OCI-LY3 (cell line): ENCODE data around the gene FBXL13.
"Not testable (repeated sequence)": the region's sequence is repeated elsewhere in the genome, so short reads cannot be mapped to it uniquely, and the experiment has no call there.

Source experiments
- H2AFZ ChIP-seq: fragments of 200-600, 300-600 bp; shearing (Covaris generic); 2 replicates; pipeline ENCODE4 v1.6.0; 2014; ENCODE audit warnings: antibody characterized with exemption, low read depth, low read length
- H3K27ac ChIP-seq: fragments of 200-600, 300-600 bp; sonication (generic); 2 replicates; pipeline ENCODE4 v1.5.1; 2014; ENCODE audit warnings: mild to moderate bottlenecking, low read length, moderate library complexity, mixed read lengths
- H3K27me3 ChIP-seq: fragments of 200-600, 300-600 bp; sonication (generic); 2 replicates; pipeline ENCODE4 v1.6.1; 2014; ENCODE audit warnings: low read depth, low read length, mixed read lengths
- H3K36me3 ChIP-seq: fragments of 200-600, 300-600 bp; sonication (generic); replicated peaks from 2 replicates; pipeline ENCODE3; 2014; ENCODE audit warnings: low read depth, low read length, mixed read lengths
- H3K4me1 ChIP-seq: fragments of 300-600, 200-600 bp; sonication (generic); 2 replicates; pipeline ENCODE4 v1.6.1; 2014; ENCODE audit warnings: low read length, mixed read lengths
- H3K4me2 ChIP-seq: fragments of 200-600, 300-600 bp; sonication (generic); 2 replicates; pipeline ENCODE4 v1.6.1; 2014; ENCODE audit warnings: low read length, mixed read lengths
- H3K4me3 ChIP-seq: fragments of 300-600, 200-600 bp; sonication (generic); 2 replicates; pipeline ENCODE4 v1.5.1; 2014; ENCODE audit warnings: antibody characterized with exemption, mild to moderate bottlenecking, low read length, moderate library complexity
- H3K79me2 ChIP-seq: fragments of 300-600, 200-600 bp; shearing (Covaris generic); 2 replicates; pipeline ENCODE4 v1.6.1; 2014; ENCODE audit warnings: mild to moderate bottlenecking, low read length, mixed read lengths
- H3K9ac ChIP-seq: fragments of 300-600, 200-600 bp; shearing (Covaris generic); 2 replicates; pipeline ENCODE4 v1.6.0; 2014; ENCODE audit warnings: mild to moderate bottlenecking, low read length, moderate library complexity
- H3K9me3 ChIP-seq: fragments of 200-600, 300-600 bp; shearing (Covaris generic); 2 replicates; pipeline ENCODE4 v1.6.1; 2014; ENCODE audit warnings: low read length, mixed read lengths; ENCODE audit not compliant: insufficient read depth
- H4K20me1 ChIP-seq: fragments of 200-600, 300-600 bp; sonication (generic); 2 replicates; pipeline ENCODE4 v1.6.1; 2016; ENCODE audit warnings: low read length, mixed read lengths; ENCODE audit not compliant: insufficient read depth
- EZH2phosphoT487 ChIP-seq: fragments of 200-600 bp; shearing (Covaris generic); IDR thresholded peaks from 2 replicates; pipeline ENCODE4 v1.6.1; 2018; ENCODE audit warnings: antibody characterized with exemption, mixed run types, low read depth
- TF ChIP-seq, protein P1 (sequence below): fragments of 200-600, 300-600 bp; sonication (generic); IDR thresholded peaks from 2 replicates; pipeline ENCODE4 v1.5.1; 2014; ENCODE audit warnings: antibody characterized with exemption, low read length, low read depth

FBXL13 gene

DNA sequence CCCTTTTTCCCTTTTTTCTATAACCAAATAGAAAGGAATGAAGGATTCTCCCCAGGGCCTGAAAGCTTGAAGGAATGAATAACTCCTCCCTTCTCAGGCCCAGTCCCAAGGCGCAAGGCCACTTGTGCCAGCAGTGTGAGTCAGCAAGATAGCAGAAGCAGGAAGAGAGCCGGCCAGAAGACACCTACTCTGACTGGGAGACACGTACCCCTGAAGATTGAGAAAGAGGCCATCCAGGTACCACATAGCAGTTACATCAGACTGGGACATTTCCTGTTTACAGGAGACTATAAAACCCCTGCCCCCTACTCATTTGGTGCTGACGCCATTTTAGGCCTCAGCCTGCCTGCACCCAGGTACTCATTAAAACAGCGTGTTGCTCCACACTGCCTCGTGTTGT, 96.3 kb downstream of the FBXL13 start:
- H3K27me3 ChIP-seq: no peaks in the 10 kb centered on the region
- no peak for TF ChIP-seq EZH2phosphoT487
- TF ChIP-seq, protein P1, sequence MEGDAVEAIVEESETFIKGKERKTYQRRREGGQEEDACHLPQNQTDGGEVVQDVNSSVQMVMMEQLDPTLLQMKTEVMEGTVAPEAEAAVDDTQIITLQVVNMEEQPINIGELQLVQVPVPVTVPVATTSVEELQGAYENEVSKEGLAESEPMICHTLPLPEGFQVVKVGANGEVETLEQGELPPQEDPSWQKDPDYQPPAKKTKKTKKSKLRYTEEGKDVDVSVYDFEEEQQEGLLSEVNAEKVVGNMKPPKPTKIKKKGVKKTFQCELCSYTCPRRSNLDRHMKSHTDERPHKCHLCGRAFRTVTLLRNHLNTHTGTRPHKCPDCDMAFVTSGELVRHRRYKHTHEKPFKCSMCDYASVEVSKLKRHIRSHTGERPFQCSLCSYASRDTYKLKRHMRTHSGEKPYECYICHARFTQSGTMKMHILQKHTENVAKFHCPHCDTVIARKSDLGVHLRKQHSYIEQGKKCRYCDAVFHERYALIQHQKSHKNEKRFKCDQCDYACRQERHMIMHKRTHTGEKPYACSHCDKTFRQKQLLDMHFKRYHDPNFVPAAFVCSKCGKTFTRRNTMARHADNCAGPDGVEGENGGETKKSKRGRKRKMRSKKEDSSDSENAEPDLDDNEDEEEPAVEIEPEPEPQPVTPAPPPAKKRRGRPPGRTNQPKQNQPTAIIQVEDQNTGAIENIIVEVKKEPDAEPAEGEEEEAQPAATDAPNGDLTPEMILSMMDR: no peak
- no peaks in the 10 kb centered on the region for H3K36me3 ChIP-seq
- H3K27ac ChIP-seq: no peak overlapping the region
- no peaks in the 10 kb centered on the region for H4K20me1 ChIP-seq
- H3K4me1 ChIP-seq: no peaks in the 10 kb centered on the region
- H3K9me3 ChIP-seq: no peaks in the 10 kb centered on the region
- H2AFZ ChIP-seq: no peak overlapping the region
- H3K79me2 ChIP-seq: no peaks in the 10 kb centered on the region
- no peak overlapping the region for H3K4me3 ChIP-seq
- no peak overlapping the region for H3K4me2 ChIP-seq
- H3K9ac ChIP-seq: no peak overlapping the region

DNA sequence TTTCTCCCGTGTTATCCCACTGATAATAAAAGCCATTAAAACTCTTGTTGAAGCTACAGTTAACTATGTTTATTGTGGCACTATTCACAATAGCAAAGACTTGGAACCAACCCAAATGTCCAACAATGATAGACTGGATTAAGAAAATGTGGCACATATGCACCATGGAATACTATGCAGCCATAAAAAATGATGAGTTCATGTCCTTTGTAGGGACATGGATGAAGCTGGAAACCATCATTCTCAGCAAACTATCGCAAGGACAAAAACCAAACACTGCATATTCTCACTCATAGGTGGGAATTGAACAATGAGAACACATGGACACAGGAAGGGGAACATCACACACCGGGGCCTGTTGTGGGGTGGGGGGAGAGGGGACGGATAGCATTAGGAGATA, 97.0 kb downstream of the FBXL13 start:
- H3K9me3 ChIP-seq, H2AFZ ChIP-seq, H3K36me3 ChIP-seq, H3K27ac ChIP-seq, H3K9ac ChIP-seq, H3K4me3 ChIP-seq, H3K27me3 ChIP-seq, H3K79me2 ChIP-seq, H3K4me1 ChIP-seq, H3K4me2 ChIP-seq, H4K20me1 ChIP-seq: not testable (repeated sequence)

GRCh38 chr7:102976493-102976892, 98.1 kb downstream of the FBXL13 start:
- Histone ChIP-seq H2AFZ (no peak overlapping the region), H3K36me3 (no peaks in the 10 kb centered on the region), H3K4me3 (no peak overlapping the region)

GRCh38 chr7:102975854-102976253, 98.7 kb downstream of the FBXL13 start:
- Histone ChIP-seq H3K4me2 (no peak overlapping the region), H3K79me2 (no peaks in the 10 kb centered on the region), H3K9me3 (no peaks in the 10 kb centered on the region), H3K4me3 (no peak overlapping the region), H2AFZ (no peak overlapping the region), H3K36me3 (no peaks in the 10 kb centered on the region), H4K20me1 (no peaks in the 10 kb centered on the region), H3K4me1 (no peaks in the 10 kb centered on the region), H3K9ac (no peak overlapping the region), H3K27me3 (no peaks in the 10 kb centered on the region), H3K27ac (no peak overlapping the region)
- TF ChIP-seq, protein P1: no peak
- TF ChIP-seq EZH2phosphoT487: no peak

More at GRCh38 chr7:102976493-102976892, 98.1 kb downstream of the FBXL13 start:
- Histone ChIP-seq H3K4me2 (no peak overlapping the region), H3K4me1 (no peaks in the 10 kb centered on the region), H3K9ac (no peak overlapping the region), H3K27ac (no peak overlapping the region), H3K79me2 (no peaks in the 10 kb centered on the region), H4K20me1 (no peaks in the 10 kb centered on the region), H3K9me3 (no peaks in the 10 kb centered on the region), H3K27me3 (no peaks in the 10 kb centered on the region)
- TF ChIP-seq, protein P1: no peak
- TF ChIP-seq EZH2phosphoT487: no peak
